OCI-M1 (cell line): ENCODE measurements around the gene TPRG1.
"Not testable (repeated sequence)": the region's sequence is repeated elsewhere in the genome, so short reads cannot be mapped to it uniquely, and the experiment has no call there.

ENCODE experiments used
- DNase-seq: peaks from one replicate; lab custom pipeline; 2025; lab: John Stamatoyannopoulos, UW

TPRG1 gene

GRCh38 chr3:189316296-189317019, 144.7 kb downstream of the TPRG1 start:
- DNase-seq: no peak

DNA sequence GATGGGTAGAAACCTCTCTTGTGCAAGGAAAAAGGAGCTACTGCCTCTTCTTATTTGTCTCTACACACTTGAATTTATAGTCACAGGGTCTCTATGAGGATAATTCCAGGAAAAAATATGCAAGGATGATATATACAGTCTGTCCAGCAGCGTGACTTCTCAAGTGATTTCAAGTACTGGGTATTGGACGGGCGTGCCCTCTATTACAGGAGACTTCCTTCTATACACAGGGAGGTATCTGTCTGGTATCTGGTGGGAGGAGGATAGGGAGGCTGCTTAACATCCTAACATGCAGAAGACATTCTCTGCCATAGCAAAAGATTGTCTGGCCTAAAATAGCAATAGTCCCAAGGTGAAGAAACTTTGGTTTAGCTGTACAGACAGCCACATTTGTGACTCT, 146.1 kb downstream of the TPRG1 start:
- DNase-seq: no peak

DNA sequence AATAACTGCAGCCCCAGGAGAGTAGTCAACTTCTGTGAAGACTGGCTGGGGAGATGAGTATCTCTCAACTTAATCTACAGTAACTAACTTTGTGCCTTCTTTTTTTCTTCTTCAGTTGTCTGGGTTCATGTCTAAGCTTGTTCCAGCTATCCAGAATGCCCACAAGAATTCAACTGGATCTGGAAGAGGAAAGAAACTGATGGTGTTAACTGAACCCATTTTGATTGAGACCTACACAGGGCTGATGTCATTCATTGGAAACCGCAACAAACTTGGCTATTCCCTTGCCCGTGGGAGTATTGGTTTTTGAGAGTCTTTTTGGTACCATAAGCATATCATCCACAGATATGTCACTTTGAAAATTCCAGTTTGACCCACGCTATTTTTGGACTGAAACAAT, 148.7 kb downstream of the TPRG1 start:
- no peak for DNase-seq

DNA sequence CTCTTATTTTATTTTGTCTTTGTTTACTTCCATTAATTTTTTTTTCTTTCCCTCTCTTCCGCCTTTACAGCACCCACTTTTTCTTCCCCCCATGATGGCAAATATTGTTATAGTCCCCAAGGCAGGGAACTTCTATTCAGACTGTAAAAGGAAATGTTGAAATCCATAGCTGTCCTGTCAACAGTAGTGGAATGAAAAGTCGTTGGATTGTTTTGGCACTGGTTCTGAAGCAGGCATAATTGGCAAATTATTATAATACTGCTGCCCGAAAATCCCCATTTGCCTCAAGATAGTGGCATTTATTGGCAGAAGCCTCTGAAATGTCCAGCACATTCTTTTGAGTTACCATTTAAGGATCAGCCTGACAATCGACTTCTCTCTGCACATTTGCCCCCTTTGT, 150.6 kb downstream of the TPRG1 start:
- DNase-seq: no peak

- DNase-seq: peak; percentile 50
These were observed 152.9 kb downstream of the TPRG1 start for GRCh38 chr3:189324538-189325138.

DNA sequence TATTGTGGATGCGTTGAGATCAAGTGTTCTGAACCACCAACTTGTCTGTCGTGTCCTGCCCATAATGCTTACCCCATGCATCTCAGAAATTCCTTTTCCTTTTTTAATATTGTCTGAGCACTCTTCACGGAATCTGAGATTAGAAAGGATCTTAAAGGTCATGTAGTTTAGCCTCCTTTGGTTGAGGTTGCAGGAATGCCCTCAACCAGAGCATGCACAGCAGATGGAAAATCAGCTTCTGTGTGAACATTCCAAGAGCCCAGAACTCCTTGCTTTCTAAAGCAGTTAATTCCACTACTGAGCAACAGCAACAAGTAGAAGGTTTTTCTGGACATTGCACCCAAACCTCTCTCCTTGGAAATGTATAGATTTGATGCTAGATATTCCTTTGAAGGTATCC, 153.7 kb downstream of the TPRG1 start:
- DNase-seq: no peak

GRCh38 chr3:189329630-189330029, 157.9 kb downstream of the TPRG1 start:
- not testable (repeated sequence) for DNase-seq

DNA sequence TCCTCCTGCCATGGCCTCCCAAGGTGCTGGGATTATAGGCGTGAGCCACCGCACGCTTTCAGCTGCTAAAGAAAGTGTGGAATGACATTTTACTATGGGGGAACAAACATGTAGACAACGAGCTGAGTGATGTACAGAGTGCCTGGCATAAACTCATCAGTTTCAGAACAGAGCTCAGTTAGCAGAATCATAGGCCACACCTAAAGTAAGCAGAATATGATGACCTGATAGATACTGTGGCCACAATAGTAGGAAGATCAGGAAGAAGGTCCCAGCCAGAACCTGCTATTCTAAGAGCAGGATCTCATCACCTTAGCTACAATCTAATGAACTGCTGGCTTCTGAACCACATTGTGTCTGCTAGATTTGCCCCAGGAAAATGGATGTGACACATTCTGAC, 158.3 kb downstream of the TPRG1 start:
- no peak for DNase-seq

- DNase-seq: no peak
These were observed 159.2 kb downstream of the TPRG1 start for GRCh38 chr3:189331002-189331418.

GRCh38 chr3:189334064-189334920, 162.5 kb downstream of the TPRG1 start:
- no peak for DNase-seq

DNA sequence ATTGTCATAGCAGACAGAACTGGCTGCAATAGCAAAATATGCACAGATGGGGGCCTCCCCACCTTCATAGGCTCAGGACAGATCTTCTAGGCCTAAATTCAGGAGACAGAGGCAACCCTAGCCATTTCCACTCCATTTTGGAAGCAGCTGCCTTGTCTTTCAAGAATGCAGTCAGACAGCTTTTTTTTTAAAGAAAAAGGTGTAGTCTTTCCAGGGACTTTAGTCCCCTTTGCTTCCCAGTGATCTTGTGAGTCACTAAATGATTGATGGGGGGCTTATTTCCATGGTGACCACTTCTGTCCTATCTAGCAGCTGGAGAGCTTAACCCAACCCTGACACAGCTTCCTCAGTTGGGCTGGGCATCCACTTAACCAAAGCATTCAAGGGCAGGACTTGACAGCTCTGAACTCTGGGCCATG, 165.9 kb downstream of the TPRG1 start:
- DNase-seq: no peak

DNA sequence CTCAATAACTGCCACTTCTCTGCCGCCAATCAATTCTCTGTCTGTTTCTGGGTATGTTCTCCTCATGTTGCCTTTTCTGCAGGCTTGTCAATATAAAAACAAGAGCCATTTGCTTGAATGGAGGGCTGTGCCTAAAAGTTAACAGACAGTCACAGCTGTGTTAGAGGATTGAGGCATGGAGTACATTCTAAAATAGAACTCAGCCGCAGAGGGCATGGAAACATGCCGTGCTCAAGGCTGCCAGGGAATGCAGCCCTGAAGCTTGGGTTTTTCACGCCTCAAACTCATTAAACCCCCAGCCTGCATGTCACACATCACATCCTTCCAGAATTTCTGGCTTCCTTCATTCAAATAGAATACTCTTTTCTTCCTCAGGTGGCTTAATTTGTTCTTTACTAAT, 166.6 kb downstream of the TPRG1 start:
- no peak for DNase-seq

GRCh38 chr3:189339996-189340395, 168.2 kb downstream of the TPRG1 start:
- no peak for DNase-seq

- DNase-seq: peak; percentile 39
These were observed 169.1 kb downstream of the TPRG1 start for GRCh38 chr3:189340680-189341460.

GRCh38 chr3:189342811-189343210, 171.0 kb downstream of the TPRG1 start:
- no peak for DNase-seq

GRCh38 chr3:189344996-189345395, 173.2 kb downstream of the TPRG1 start:
- DNase-seq: no peak

GRCh38 chr3:189349772-189350171, 178.0 kb downstream of the TPRG1 start:
- no peak for DNase-seq

GRCh38 chr3:189353318-189353965, 181.7 kb downstream of the TPRG1 start:
- DNase-seq: no peak

DNA sequence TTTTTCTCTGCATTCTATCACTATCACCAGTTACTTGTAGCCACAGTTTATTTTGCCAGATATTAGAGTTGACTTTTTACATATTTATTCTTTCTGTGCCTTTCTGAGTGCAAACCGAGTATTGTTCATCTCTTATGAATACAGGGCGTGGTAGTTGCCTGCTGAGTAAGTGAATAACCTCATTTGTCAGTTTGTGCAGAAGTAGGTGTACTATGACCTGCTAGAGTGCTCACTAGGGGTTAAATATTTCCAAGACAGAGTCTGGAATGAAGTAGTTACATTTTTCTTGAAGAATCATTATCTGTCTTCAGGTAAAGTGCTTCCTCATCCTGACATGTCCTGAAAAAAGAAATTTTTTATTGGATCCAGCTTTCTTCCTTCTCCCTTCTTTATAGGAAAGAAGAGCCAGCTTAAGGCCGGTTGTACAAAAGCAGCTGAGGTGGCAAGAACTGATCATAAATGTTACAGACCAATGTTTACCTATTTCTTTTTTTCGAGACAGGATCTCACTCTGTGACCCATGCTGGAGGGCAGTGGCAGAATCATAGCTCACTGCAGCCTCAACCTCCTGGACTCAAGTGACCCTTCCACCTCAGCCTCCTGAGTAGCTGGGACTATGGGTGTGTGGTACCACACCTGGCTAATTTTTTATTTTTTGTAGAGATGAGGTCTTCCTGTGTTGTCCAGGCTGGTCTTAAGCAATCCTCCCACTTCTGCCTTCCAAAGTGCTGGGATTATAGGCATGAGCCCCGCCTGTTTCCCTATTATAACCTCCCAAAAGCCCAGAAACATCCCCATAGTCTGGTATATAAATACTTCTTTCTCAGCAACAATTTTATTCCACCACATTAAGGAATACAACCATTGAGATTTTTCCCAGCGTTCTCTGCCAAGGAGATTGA, 182.5 kb downstream of the TPRG1 start:
- no peak for DNase-seq

DNA sequence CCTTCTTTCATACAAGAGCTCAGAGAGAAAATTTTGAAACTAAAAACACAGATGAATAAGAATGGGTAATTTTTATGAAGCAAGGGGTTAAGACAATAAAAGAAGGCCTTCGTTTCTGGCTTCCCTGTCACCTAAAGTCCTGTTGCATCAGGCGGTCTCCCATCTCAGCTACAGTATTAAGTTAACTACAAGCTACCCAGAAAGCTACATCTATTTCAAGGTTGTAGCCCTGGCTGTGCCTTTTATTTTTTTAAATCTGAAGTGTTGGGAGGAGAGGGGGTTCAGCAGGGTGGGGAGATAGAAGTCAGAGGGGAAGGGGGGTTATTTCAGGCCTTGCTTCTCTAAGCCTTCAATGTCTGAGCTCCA, 183.3 kb downstream of the TPRG1 start:
- DNase-seq: no peak
